Measurements from ENCODE around the gene SNX27. TPM values are rescaled to one million over a fixed set of nuclear protein-coding genes. Genes with fewer than 3 reads are reported as not detected.

SNX27 gene
- total RNA-seq, 3 donors from 2014 or later, result 25.5 to 59.0 (median 34.8) TPM

GRCh38 chr1:151705753-151706463 is 94.1 kb downstream of the SNX27 start:
- intact Hi-C loops (cut with DNase I, micrococcal nuclease), result no loop called here
- DNase-seq (peak in 1 of 3 donors; percentile 33), ATAC-seq (peak; percentile 83)
- TF ChIP-seq CTCF (IDR thresholded peaks at IDR 0.05), result no peak
- no peaks in the 10 kb centered on the region for H3K36me3 ChIP-seq (ENCODE audit: low read depth)
- H3K4me1 ChIP-seq (ENCODE audit: low read depth), result peaks cover 2% of the 10 kb centered on the region
- no peak overlapping the region for H3K4me3 ChIP-seq
- H3K9me3 ChIP-seq, result no peaks in the 10 kb centered on the region

- no peaks in the 10 kb centered on the region for H3K36me3 ChIP-seq (ENCODE audit: low read depth)
Observed at GRCh38 chr1:151706464-151707415, 94.9 kb downstream of the SNX27 start.

GRCh38 chr1:151707541-151708065 is 95.8 kb downstream of the SNX27 start:
- TF ChIP-seq CTCF (IDR thresholded peaks at IDR 0.05), result no peak
- no peak overlapping the region for H3K4me3 ChIP-seq
- H3K36me3 ChIP-seq (ENCODE audit: low read depth), result no peaks in the 10 kb centered on the region
- H3K4me1 ChIP-seq (ENCODE audit: low read depth), result peaks cover 10% of the 10 kb centered on the region
- intact Hi-C loops (cut with DNase I, micrococcal nuclease), result no loop called here
- ATAC-seq (no peak), DNase-seq (no peak)
- no peaks in the 10 kb centered on the region for H3K9me3 ChIP-seq

More at GRCh38 chr1:151706464-151707415, 94.9 kb downstream of the SNX27 start:
- ATAC-seq, result no peak
- H3K4me3 ChIP-seq, result no peak overlapping the region
- no peaks in the 10 kb centered on the region for H3K9me3 ChIP-seq
- no peak for TF ChIP-seq CTCF (IDR thresholded peaks at IDR 0.05)
- H3K4me1 ChIP-seq (ENCODE audit: low read depth), result peaks cover 2% of the 10 kb centered on the region
- intact Hi-C loops (cut with DNase I, micrococcal nuclease), result no loop called here
- DNase-seq, result no peak

- peaks cover 21% of the 10 kb centered on the region for H3K4me1 ChIP-seq (ENCODE audit: low read depth)
- H3K36me3 ChIP-seq (ENCODE audit: low read depth), result no peaks in the 10 kb centered on the region
- DNase-seq, result no peak
- no peaks in the 10 kb centered on the region for H3K9me3 ChIP-seq
- no peak for TF ChIP-seq CTCF (IDR thresholded peaks at IDR 0.05)
- intact Hi-C loops (cut with DNase I, micrococcal nuclease), result no loop called here
- H3K4me3 ChIP-seq, result no peak overlapping the region
- no peak for ATAC-seq
Observed at GRCh38 chr1:151708891-151709290, 97.0 kb downstream of the SNX27 start.

GRCh38 chr1:151710187-151710840 is 98.5 kb downstream of the SNX27 start:
- H3K4me3 ChIP-seq, result no peak overlapping the region
- H3K9me3 ChIP-seq, result no peaks in the 10 kb centered on the region
- intact Hi-C loops (cut with DNase I, micrococcal nuclease), result no loop called here
- H3K36me3 ChIP-seq (ENCODE audit: low read depth), result no peaks in the 10 kb centered on the region
- ATAC-seq, result no peak
- TF ChIP-seq CTCF (IDR thresholded peaks at IDR 0.05), result no peak
- no peak for DNase-seq
- H3K4me1 ChIP-seq (ENCODE audit: low read depth), result peaks cover 21% of the 10 kb centered on the region
